Ovary (tissue), 9 donors: ENCODE results near the gene FGF10. TPM values are rescaled to one million over a fixed set of nuclear protein-coding genes. Genes with fewer than 3 reads are reported as not detected.

Experiments
- DNase-seq, 5 donors: peaks; one replicate each; pipeline ENCODE4 v3.0.0-alpha.2; 2019 to 2020
- H3K27ac ChIP-seq, 2 donors: fragments of 200-600 bp; one replicate each; pipeline versions ENCODE4 v1.5.1 to v1.8.0; 2019 to 2022
- H3K27me3 ChIP-seq: fragments of 200-600 bp; one replicate; pipeline ENCODE4 v1.8.0; 2022
- H3K36me3 ChIP-seq: fragments of 200-600 bp; sonication (generic); one replicate; pipeline ENCODE4 v1.5.1; 2019
- H3K4me1 ChIP-seq: one replicate; pipeline ENCODE4 v1.8.1; 2013; ENCODE audit warnings: mild to moderate bottlenecking, moderate library complexity; ENCODE audit not compliant: insufficient read depth
- H3K4me3 ChIP-seq: fragments of 200-600 bp; sonication (generic); one replicate; pipeline ENCODE4 v1.5.1; 2017
- H3K9me3 ChIP-seq, 2 donors: fragments of 200-600 bp in 1 of 2; sonication (generic) in 1 of 2; one replicate each; pipeline versions ENCODE4 v1.5.1 to v1.8.1; 2013 to 2019; ENCODE audit warnings: mild to moderate bottlenecking in 1 of 2, moderate library complexity in 1 of 2
- EP300 ChIP-seq: sonication (generic); formaldehyde crosslinking; IDR thresholded peaks from one replicate; pipeline ENCODE4 v1.6.1; 2017; ENCODE audit warnings: antibody characterized with exemption
- POLR2A ChIP-seq: fragments of 450-650 bp; IDR thresholded peaks from one replicate; pipeline ENCODE4 v1.6.1; 2017; ENCODE audit warnings: antibody characterized with exemption, mild to moderate bottlenecking, moderate library complexity
- WGBS, 3 donors: extraction: QIAGEN DNeasy Blood & Tissue Kit in 1 of 3; methylation state at CpG; one replicate each; pipeline versions ENCODE4 v1.1.5 to v1.1.7; 2013 to 2017; 5-methylcytosine and 5-hydroxymethylcytosine counted together
- intact Hi-C, 4 donors: fragments of 100-400 bp; cut with DNase I; formaldehyde crosslinking; loops; one replicate each; pipeline versions ENCODE4 v1.11.0 to v1.15.1; 2022 to 2023
- polyA plus RNA-seq, 2 donors: library from polyadenylated mRNA; stranded (reverse); fragments of 200-250 nt in 1 of 2; fragments of 350-450 nt in 1 of 2; fragmentation: Illumina TruSeq in 1 of 2; extraction: RNeasy Lipid Tissue Mini Kit (QIAGEN cat#74804) in 1 of 2; gene quantifications; one replicate each; pipeline ENCODE4 v1.2.3, GENCODE V29; 2013 to 2014
- total RNA-seq, 7 donors: library from RNA; depleted of rRNA in 2 of 7; stranded (reverse); fragments of >200 nt in 2 of 7; fragmentation: NEBNext Ultra II Directional in 3 of 7; extraction: Animal tissue kit (Norgen Biotek cat#: 25700) in 3 of 7; gene quantifications; one replicate each; pipeline versions ENCODE4 v1.1.0 to v1.2.4, GENCODE V29; 2016 to 2023
- TF ChIP-seq, protein P1 (sequence below), 3 donors: fragments of 450-650 bp in 2 of 3; fragments of 200-600 bp in 1 of 3; IDR thresholded peaks; one replicate each; pipeline versions ENCODE4 v1.5.1 to v1.8.0; 2016 to 2022; ENCODE audit warnings: antibody characterized with exemption in 3 of 3, mild to moderate bottlenecking in 1 of 3
- donor health status: DM: no; HTN: no; CAD: no; lungs with moderate emphysema.
- donor health status: DM: no; HTN: no; CAD: no.
- donor health status: Bipolar disorder and iron deficiency.
- donor health status: DM: yes; HTN: yes; CAD: no.
- donor health status: DM: no; HTN: no; CAD: no.
- donor health status: DM: yes; HTN: yes; CAD: no.

FGF10 gene
- total and polyA plus RNA-seq, 9 donors = 7.2 to 24.0 (median 15.8) TPM

DNA sequence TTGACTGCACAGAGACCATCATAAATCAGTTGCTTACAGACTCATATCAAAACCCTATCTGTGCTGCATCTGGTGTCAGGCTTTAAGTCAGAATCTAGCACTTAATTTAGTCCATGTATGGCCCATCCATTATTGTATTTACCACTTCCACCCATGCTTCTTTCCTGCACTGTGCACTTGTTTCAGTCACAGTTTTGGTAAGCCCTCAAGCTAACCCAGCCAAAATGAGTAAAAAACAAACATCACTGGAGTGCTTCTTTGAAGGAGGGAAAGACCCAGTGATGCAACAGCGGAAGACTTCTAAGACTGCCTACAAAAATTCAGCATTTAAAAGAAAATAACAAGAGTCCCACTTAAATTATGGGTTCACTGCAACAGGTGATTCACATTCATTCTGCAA lies 69.0 kb downstream of the FGF10 start:
- no peaks in the 10 kb centered on the region for H3K9me3 ChIP-seq
- no peaks in the 10 kb centered on the region for H3K4me1 ChIP-seq
- no peak for DNase-seq
- intact Hi-C loops = no loop called here
- TF ChIP-seq, protein P1, sequence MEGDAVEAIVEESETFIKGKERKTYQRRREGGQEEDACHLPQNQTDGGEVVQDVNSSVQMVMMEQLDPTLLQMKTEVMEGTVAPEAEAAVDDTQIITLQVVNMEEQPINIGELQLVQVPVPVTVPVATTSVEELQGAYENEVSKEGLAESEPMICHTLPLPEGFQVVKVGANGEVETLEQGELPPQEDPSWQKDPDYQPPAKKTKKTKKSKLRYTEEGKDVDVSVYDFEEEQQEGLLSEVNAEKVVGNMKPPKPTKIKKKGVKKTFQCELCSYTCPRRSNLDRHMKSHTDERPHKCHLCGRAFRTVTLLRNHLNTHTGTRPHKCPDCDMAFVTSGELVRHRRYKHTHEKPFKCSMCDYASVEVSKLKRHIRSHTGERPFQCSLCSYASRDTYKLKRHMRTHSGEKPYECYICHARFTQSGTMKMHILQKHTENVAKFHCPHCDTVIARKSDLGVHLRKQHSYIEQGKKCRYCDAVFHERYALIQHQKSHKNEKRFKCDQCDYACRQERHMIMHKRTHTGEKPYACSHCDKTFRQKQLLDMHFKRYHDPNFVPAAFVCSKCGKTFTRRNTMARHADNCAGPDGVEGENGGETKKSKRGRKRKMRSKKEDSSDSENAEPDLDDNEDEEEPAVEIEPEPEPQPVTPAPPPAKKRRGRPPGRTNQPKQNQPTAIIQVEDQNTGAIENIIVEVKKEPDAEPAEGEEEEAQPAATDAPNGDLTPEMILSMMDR (IDR thresholded peaks at IDR 0.05) = no peak
- H3K27me3 ChIP-seq = no peaks in the 10 kb centered on the region
- 97 to 100% (median 98%) methylated on average over 1 of the region's 1 CpG for WGBS, 3 donors
- no peak overlapping the region for H3K4me3 ChIP-seq
- H3K36me3 ChIP-seq = no peaks in the 10 kb centered on the region
- H3K27ac ChIP-seq = no peak overlapping the region

- H3K4me3 ChIP-seq = no peak overlapping the region
- H3K9me3 ChIP-seq = no peaks in the 10 kb centered on the region
- DNase-seq = no peak
- no peak overlapping the region for H3K27ac ChIP-seq
- H3K27me3 ChIP-seq = no peaks in the 10 kb centered on the region
- H3K4me1 ChIP-seq = no peaks in the 10 kb centered on the region
- no peaks in the 10 kb centered on the region for H3K36me3 ChIP-seq
- intact Hi-C loops = no loop called here
- 94 to 97% (median 95%) methylated on average over 2 of the region's 2 CpGs for WGBS, 3 donors
- no peak for TF ChIP-seq EP300
- TF ChIP-seq, protein P1 (IDR thresholded peaks at IDR 0.05) = no peak
- no peak for TF ChIP-seq POLR2A
Measured at GRCh38 chr5:44318883-44319282, 70.3 kb downstream of the FGF10 start.

- TF ChIP-seq POLR2A (no peak), EP300 (no peak)
- TF ChIP-seq, protein P1 (IDR thresholded peaks at IDR 0.05) = no peak
- no peaks in the 10 kb centered on the region for H3K27me3 ChIP-seq
- 14 to 28% (median 16%) methylated on average over 1 of the region's 1 CpG for WGBS, 3 donors
- DNase-seq = no peak
- H3K36me3 ChIP-seq = no peaks in the 10 kb centered on the region
- H3K4me3 ChIP-seq = no peak overlapping the region
- no peaks in the 10 kb centered on the region for H3K4me1 ChIP-seq
- intact Hi-C loops = no loop called here
- no peak overlapping the region for H3K27ac ChIP-seq
- H3K9me3 ChIP-seq = no peaks in the 10 kb centered on the region
Measured at GRCh38 chr5:44312374-44312773, 76.8 kb downstream of the FGF10 start.

GRCh38 chr5:44300551-44300950 lies 88.7 kb downstream of the FGF10 start:
- Histone ChIP-seq H3K27me3 (no peaks in the 10 kb centered on the region), H3K4me1 (no peaks in the 10 kb centered on the region), H3K4me3 (no peak overlapping the region), H3K9me3 (no peaks in the 10 kb centered on the region), H3K27ac (no peak overlapping the region), H3K36me3 (no peaks in the 10 kb centered on the region)
- no peak for DNase-seq
- TF ChIP-seq POLR2A (no peak), EP300 (no peak)
- TF ChIP-seq, protein P1 (IDR thresholded peaks at IDR 0.05) = no peak
- intact Hi-C loops = no loop called here
- whole genome bisulfite sequencing, 3 donors = 93 to 100% (median 94%) methylated on average over 1 of the region's 1 CpG

DNA sequence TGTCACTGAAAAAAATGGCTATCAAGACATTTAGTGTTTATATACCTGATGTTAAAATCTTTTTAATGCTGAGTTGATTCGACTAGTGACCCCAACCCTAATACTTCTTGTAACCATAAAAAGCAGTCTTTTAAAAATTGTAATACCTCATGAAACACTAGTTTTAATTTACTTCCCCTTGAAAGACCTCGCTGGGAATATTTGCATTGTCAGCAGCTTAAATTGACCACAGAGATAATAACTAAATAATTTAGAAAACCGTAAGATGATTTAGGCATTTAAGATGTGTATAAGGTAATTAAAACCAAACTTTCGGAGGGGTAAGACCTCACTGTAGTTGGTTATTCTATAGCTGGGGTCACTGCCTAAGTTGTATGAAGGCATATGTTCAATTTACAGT lies 89.8 kb downstream of the FGF10 start:
- Histone ChIP-seq H3K4me1 (no peaks in the 10 kb centered on the region), H3K36me3 (no peaks in the 10 kb centered on the region), H3K9me3 (no peaks in the 10 kb centered on the region), H3K4me3 (no peak overlapping the region), H3K27me3 (no peaks in the 10 kb centered on the region), H3K27ac (no peak overlapping the region)
- 78 to 83% (median 80%) methylated on average over 4 of the region's 4 CpGs for WGBS, 3 donors
- DNase-seq = no peak
- intact Hi-C loops = no loop called here
- TF ChIP-seq, protein P1 (IDR thresholded peaks at IDR 0.05) = no peak
